ENCODE results near the gene UVSSA.

UVSSA gene

DNA sequence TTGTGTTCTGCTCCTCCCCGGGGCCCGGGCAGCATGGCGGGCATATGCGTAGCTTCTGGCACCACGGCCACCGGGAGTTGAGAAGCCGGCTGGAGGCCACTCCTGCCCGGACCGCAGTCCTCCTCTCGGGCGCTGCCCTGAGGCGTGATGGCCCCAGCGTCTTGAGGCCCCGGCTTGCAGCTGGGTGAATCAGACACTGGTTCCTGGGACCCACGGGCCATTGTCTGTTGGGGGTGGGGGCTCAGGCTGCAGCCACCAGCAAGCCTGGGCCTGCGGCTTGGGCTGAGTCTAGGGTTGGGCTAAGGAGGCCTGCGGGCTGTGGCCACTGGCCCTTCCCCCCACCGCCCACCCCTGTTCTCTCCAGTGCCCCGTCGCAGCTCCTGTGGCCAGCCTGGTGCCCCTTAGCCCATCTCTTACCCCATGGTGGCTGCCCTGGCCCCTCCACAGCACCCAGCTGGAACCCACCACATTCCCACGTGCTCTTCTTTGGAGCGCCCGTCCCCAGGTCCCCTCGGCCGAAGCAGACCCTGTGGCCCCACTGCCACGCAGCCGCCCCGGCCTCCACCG lies 6.7 kb upstream of the UVSSA start:
- H3K4me3 ChIP-seq (replicated peaks; ENCODE audit: low read depth, low read length): no peak overlapping the region
- TF ChIP-seq CTCF (IDR thresholded peaks at IDR 0.05; ENCODE audit: low read length, missing control alignments): no peak
- DNase-seq (ENCODE audit: low read depth): no peak

GRCh38 chr4:1340861-1341260 lies 6.1 kb upstream of the UVSSA start:
- H3K4me3 ChIP-seq (replicated peaks; ENCODE audit: low read depth, low read length): no peak overlapping the region
- no peak for TF ChIP-seq CTCF (IDR thresholded peaks at IDR 0.05; ENCODE audit: low read length, missing control alignments)
- DNase-seq (ENCODE audit: low read depth): no peak

- no peak for DNase-seq (ENCODE audit: low read depth)
- no peak overlapping the region for H3K4me3 ChIP-seq (replicated peaks; ENCODE audit: low read depth, low read length)
- no peak for TF ChIP-seq CTCF (IDR thresholded peaks at IDR 0.05; ENCODE audit: low read length, missing control alignments)
Measured at GRCh38 chr4:1342003-1342402, 5.0 kb upstream of the UVSSA start.

GRCh38 chr4:1344696-1345095 lies 2.3 kb upstream of the UVSSA start:
- no peak for DNase-seq (ENCODE audit: low read depth)
- no peak for TF ChIP-seq CTCF (IDR thresholded peaks at IDR 0.05; ENCODE audit: low read length, missing control alignments)
- no peak overlapping the region for H3K4me3 ChIP-seq (replicated peaks; ENCODE audit: low read depth, low read length)

DNA sequence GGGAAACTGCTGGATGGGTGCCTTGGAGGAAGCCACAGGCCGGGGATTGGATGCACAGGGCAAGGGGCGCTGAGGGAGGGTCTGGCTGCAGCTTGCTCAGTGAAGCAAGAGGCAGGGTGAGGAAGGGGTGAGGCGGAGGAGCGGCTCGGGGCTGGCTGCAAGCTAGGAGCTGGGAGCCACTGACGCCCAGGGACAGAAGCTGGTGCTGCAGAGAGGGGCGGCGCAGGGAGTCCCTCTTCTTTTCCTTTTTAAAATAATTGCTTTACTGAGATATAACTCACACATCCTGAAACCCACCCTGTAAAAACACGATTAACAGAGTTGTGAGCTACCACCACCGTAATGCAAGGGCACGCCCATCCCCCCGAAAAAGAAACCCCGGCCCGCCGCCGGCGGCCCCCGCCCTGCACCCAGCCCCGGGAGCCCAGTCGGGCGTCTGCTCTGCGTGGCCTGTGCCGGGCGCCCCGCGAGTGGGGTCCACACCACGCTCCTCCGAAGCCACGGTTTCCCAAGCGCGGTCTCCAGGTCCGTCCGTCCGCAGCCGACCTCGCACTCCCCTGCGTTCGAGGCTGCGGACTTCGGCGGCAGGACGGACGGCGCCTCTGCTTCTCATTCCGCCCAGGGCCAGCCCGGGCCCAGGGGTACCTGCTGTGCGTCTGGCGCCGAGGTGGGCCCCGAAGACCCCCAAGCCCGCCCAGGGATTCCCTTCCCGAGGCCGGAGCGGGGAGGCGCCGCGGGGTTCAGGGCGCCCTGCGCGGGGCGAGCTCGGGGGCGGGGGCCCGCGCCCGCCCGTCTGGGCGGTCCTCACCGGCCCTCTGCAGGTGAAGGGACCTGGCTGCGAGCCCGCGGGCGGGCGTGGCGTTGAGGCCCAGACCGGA lies 866 bp upstream of the UVSSA start:
- peak overlapping the region; percentile 75 for H3K4me3 ChIP-seq (replicated peaks; ENCODE audit: low read depth, low read length)
- DNase-seq (ENCODE audit: low read depth): peak; percentile 57

GRCh38 chr4:1347410-1347864 lies 429 bp downstream of the UVSSA start:
- DNase-seq (ENCODE audit: low read depth): peak; percentile 88
- TF ChIP-seq CTCF (IDR thresholded peaks at IDR 0.05; ENCODE audit: low read length, missing control alignments): no peak
- peak overlapping the region; percentile 66 for H3K4me3 ChIP-seq (replicated peaks; ENCODE audit: low read depth, low read length)

More for the DNA sequence above, 866 bp upstream of the UVSSA start:
- TF ChIP-seq CTCF (IDR thresholded peaks at IDR 0.05; ENCODE audit: low read length, missing control alignments): peak; percentile 43
